Islet of Langerhans (tissue), 1 donor: ENCODE measurements around the gene PLTP.
"Not testable (repeated sequence)": the region's sequence is repeated elsewhere in the genome, so short reads cannot be mapped to it uniquely, and the experiment has no call there.

Experiments
- FAIRE-seq: peaks from one replicate; lab custom pipeline; 2011; peaks lifted over from hg19 to GRCh38; lab: Jason Lieb, UNC

PLTP gene

GRCh38 chr20:45911486-45912343 lies at the start of gene PLTP:
Gene PLTP, minus strand, starts transcription at chr20:45912155. Its CDS starts 703 bp downstream, at chr20:45911452.
- no peak for FAIRE-seq

GRCh38 chr20:45959956-45960630 lies 48.1 kb upstream of the PLTP start:
- no peak for FAIRE-seq

GRCh38 chr20:45959126-45959525 lies 47.2 kb upstream of the PLTP start:
- FAIRE-seq, result no peak

- no peak for FAIRE-seq
These were observed 46.6 kb upstream of the PLTP start for GRCh38 chr20:45958593-45958992.

GRCh38 chr20:45957021-45957941 lies 45.3 kb upstream of the PLTP start:
- FAIRE-seq, result no peak

- FAIRE-seq, result not testable (repeated sequence)
These were observed 44.4 kb upstream of the PLTP start for GRCh38 chr20:45956326-45956725.

GRCh38 chr20:45953672-45954071 lies 41.7 kb upstream of the PLTP start:
- no peak for FAIRE-seq

- FAIRE-seq, result no peak
These were observed 40.9 kb upstream of the PLTP start for GRCh38 chr20:45952861-45953260.

GRCh38 chr20:45951925-45952834 lies 40.2 kb upstream of the PLTP start:
- FAIRE-seq, result no peak

GRCh38 chr20:45950330-45950646 lies 38.3 kb upstream of the PLTP start:
- no peak for FAIRE-seq

GRCh38 chr20:45949542-45950329 lies 37.8 kb upstream of the PLTP start:
- FAIRE-seq, result no peak

GRCh38 chr20:45948742-45949541 lies 37.0 kb upstream of the PLTP start:
- FAIRE-seq, result no peak

- no peak for FAIRE-seq
These were observed 36.3 kb upstream of the PLTP start for GRCh38 chr20:45948261-45948733.

GRCh38 chr20:45947110-45947866 lies 35.3 kb upstream of the PLTP start:
- FAIRE-seq, result no peak

- FAIRE-seq, result no peak
These were observed 34.4 kb upstream of the PLTP start for GRCh38 chr20:45946149-45946970.

- FAIRE-seq, result no peak
These were observed 33.8 kb upstream of the PLTP start for GRCh38 chr20:45945678-45946148.

- no peak for FAIRE-seq
These were observed 33.2 kb upstream of the PLTP start for GRCh38 chr20:45944965-45945677.
